T-helper 2 cell treated with Interferon-gamma antibody and Interleukin-4, amounts not matched to agents 100 ng/mL and 5 ng/mL, for 36 hours (primary cell): ENCODE measurements around the gene PLXNB3. TPM values are rescaled to one million over a fixed set of nuclear protein-coding genes. Genes with fewer than 3 reads are reported as not detected.

Experiments
- intact Hi-C: fragments of 100-400 bp; cut with micrococcal nuclease; formaldehyde crosslinking; loops from one replicate; pipeline ENCODE4 v1.15.1; 2023
- total RNA-seq: library from RNA; stranded (reverse); gene quantifications from 2 replicates; pipeline ENCODE4 v1.2.3, GENCODE V29; 2022

PLXNB3 gene
- total RNA-seq, 1 donor from 2014 or later: 1.2 TPM

- intact Hi-C loops: no loop called here
Measured at GRCh38 chrX:153806999-153807575, 43.0 kb downstream of the PLXNB3 start.

- intact Hi-C loops: no loop called here
Measured at GRCh38 chrX:153807976-153808375, 43.9 kb downstream of the PLXNB3 start.

- intact Hi-C loops: loop anchor here (10.0 kb wide), 1 partner anchor 63 kb away; no protein-coding TSS in a partner anchor
Measured at GRCh38 chrX:153812220-153812619, 48.2 kb downstream of the PLXNB3 start.

GRCh38 chrX:153813161-153813560, 49.1 kb downstream of the PLXNB3 start:
- intact Hi-C loops: loop anchor here (10.0 kb wide), 1 partner anchor 62 kb away; no protein-coding TSS in a partner anchor

- intact Hi-C loops: loop anchor here (10.0 kb wide), 1 partner anchor 60 kb away; no protein-coding TSS in a partner anchor
Measured at GRCh38 chrX:153814591-153815315, 50.7 kb downstream of the PLXNB3 start.

GRCh38 chrX:153816831-153817690, 53.0 kb downstream of the PLXNB3 start:
- intact Hi-C loops: loop anchor here (10.0 kb wide), 1 partner anchor 58 kb away; no protein-coding TSS in a partner anchor

GRCh38 chrX:153818064-153818463, 54.0 kb downstream of the PLXNB3 start:
- intact Hi-C loops: loop anchor here (10.0 kb wide), 1 partner anchor 57 kb away; no protein-coding TSS in a partner anchor

GRCh38 chrX:153818571-153819383, 54.7 kb downstream of the PLXNB3 start:
- intact Hi-C loops: loop anchor here (10.0 kb wide), 1 partner anchor 56 kb away; no protein-coding TSS in a partner anchor

- intact Hi-C loops: loop anchor here (10.0 kb wide), 1 partner anchor 55 kb away; no protein-coding TSS in a partner anchor
Measured at GRCh38 chrX:153819384-153820040, 55.5 kb downstream of the PLXNB3 start.

GRCh38 chrX:153820601-153821000, 56.6 kb downstream of the PLXNB3 start:
- intact Hi-C loops: no loop called here

- intact Hi-C loops: no loop called here
Measured at GRCh38 chrX:153821066-153821465, 57.0 kb downstream of the PLXNB3 start.

- intact Hi-C loops: no loop called here
Measured at GRCh38 chrX:153824348-153824747, 60.3 kb downstream of the PLXNB3 start.

- intact Hi-C loops: no loop called here
Measured at GRCh38 chrX:153825042-153825441, 61.0 kb downstream of the PLXNB3 start.

Other genes with a start within 250 kb of the PLXNB3 start
- gene ATP2B3, start 246.6 kb upstream of the PLXNB3 start, total RNA-seq: not detected in 2 replicates
- 25.4 and 28.5 TPM in 2 replicates for gene CCNQ, start 165.1 kb upstream of the PLXNB3 start, total RNA-seq
- not detected in 2 replicates for gene DUSP9, start 117.0 kb upstream of the PLXNB3 start, total RNA-seq
- 0.32 TPM in 1 of 2 replicates, not detected in the other for gene PNCK, start 90.4 kb upstream of the PLXNB3 start, total RNA-seq
- gene SLC6A8, start 76.3 kb upstream of the PLXNB3 start, total RNA-seq: 1.0 and 1.4 TPM in 2 replicates
- gene BCAP31, start 39.9 kb upstream of the PLXNB3 start, total RNA-seq: 155 and 157 TPM in 2 replicates
- 12.4 and 13.1 TPM in 2 replicates for gene ABCD1, start 39.4 kb upstream of the PLXNB3 start, total RNA-seq
- not detected in 2 replicates for gene SRPK3, start 16.8 kb downstream of the PLXNB3 start, total RNA-seq
- 72.7 and 76.4 TPM in 2 replicates for gene IDH3G, start 30.1 kb downstream of the PLXNB3 start, total RNA-seq
- 287 and 297 TPM in 2 replicates for gene SSR4, start 30.4 kb downstream of the PLXNB3 start, total RNA-seq
- gene PDZD4, start 66.3 kb downstream of the PLXNB3 start, total RNA-seq: 0.68 and 0.70 TPM in 2 replicates
- gene L1CAM, start 121.9 kb downstream of the PLXNB3 start, total RNA-seq: 6.3 and 8.5 TPM in 2 replicates
- not detected in 2 replicates for gene AVPR2, start 140.4 kb downstream of the PLXNB3 start, total RNA-seq
- 245 and 265 TPM in 2 replicates for gene ARHGAP4, start 162.0 kb downstream of the PLXNB3 start, total RNA-seq
- gene NAA10, start 170.8 kb downstream of the PLXNB3 start, total RNA-seq: 92.1 and 94.4 TPM in 2 replicates
- 10.6 and 12.3 TPM in 2 replicates for gene RENBP, start 180.4 kb downstream of the PLXNB3 start, total RNA-seq
- gene HCFC1, start 207.6 kb downstream of the PLXNB3 start, total RNA-seq: 115 and 119 TPM in 2 replicates
- 4.9 and 5.9 TPM in 2 replicates for gene TMEM187, start 208.5 kb downstream of the PLXNB3 start, total RNA-seq